GM23338 (cell line): ENCODE data around the gene TSC2. TPM values are rescaled to one million over a fixed set of nuclear protein-coding genes. Genes with fewer than 3 reads are reported as not detected.

Source experiments
- ATAC-seq: fragments of 200-7000 bp; cut with Tn5 transposase; 3 replicates; pipeline ENCODE4 v1.9.1; 2020
- DNase-seq: peaks from one replicate; pipeline ENCODE4 v3.0.0-alpha.2; 2015; ENCODE audit warnings: low spot score
- H2AFZ ChIP-seq: fragments of 200-600 bp; sonication (generic); 2 replicates; pipeline ENCODE4 v1.8.0; 2016; ENCODE audit warnings: antibody characterized with exemption, mild to moderate bottlenecking, moderate library complexity
- H3F3A ChIP-seq: fragments of 200-600 bp; sonication (generic); replicated peaks from 2 replicates; pipeline ENCODE4 v1.8.0; 2017; ENCODE audit warnings: antibody characterized with exemption, mixed run types, low read depth
- H3K27ac ChIP-seq: fragments of 200-600 bp; sonication (generic); 2 replicates; pipeline ENCODE4 v1.6.1; 2016; ENCODE audit warnings: low read depth
- H3K27me3 ChIP-seq: fragments of 200-600 bp; sonication (generic); 2 replicates; pipeline ENCODE4 v1.8.0; 2016; ENCODE audit warnings: mild to moderate bottlenecking, mixed run types, moderate library complexity; ENCODE audit not compliant: insufficient read depth
- H3K36me3 ChIP-seq: fragments of 200-600 bp; sonication (generic); 2 replicates; pipeline ENCODE4 v1.8.0; 2016; ENCODE audit warnings: mild to moderate bottlenecking; ENCODE audit not compliant: insufficient read depth
- H3K4me1 ChIP-seq: fragments of 200-600 bp; sonication (generic); 2 replicates; pipeline ENCODE4 v1.8.0; 2016; ENCODE audit warnings: mild to moderate bottlenecking, moderate library complexity; ENCODE audit not compliant: insufficient read depth
- H3K4me2 ChIP-seq: fragments of 200-600 bp; sonication (generic); 2 replicates; pipeline ENCODE4 v1.7.1; 2017; ENCODE audit warnings: mixed run types
- H3K4me3 ChIP-seq: fragments of 200-600 bp; sonication (generic); 2 replicates; pipeline ENCODE4 v1.6.1; 2016; ENCODE audit warnings: mixed run types
- H3K79me2 ChIP-seq: fragments of 200-600 bp; sonication (generic); replicated peaks from 2 replicates; pipeline ENCODE4 v1.8.0; 2017; ENCODE audit warnings: mild to moderate bottlenecking; ENCODE audit not compliant: insufficient read depth
- H3K9me2 ChIP-seq: fragments of 200-600 bp; sonication (generic); 2 replicates; pipeline ENCODE4 v1.8.0; 2017; ENCODE audit not compliant: insufficient read depth
- H4K20me1 ChIP-seq: fragments of 200-600 bp; sonication (generic); replicated peaks from 2 replicates; pipeline ENCODE4 v1.8.0; 2017; ENCODE audit warnings: mild to moderate bottlenecking; ENCODE audit not compliant: insufficient read depth
- H3K27ac Mint-ChIP-seq: 2 replicates; pipeline ENCODE4 v1.8.0; 2020; ENCODE audit warnings: inconsistent platforms, mild to moderate bottlenecking, moderate library complexity, mixed read lengths
- H3K27me3 Mint-ChIP-seq: 3 replicates; pipeline ENCODE4 v1.8.0; 2022; ENCODE audit warnings: low read depth, mild to moderate bottlenecking, moderate library complexity, mixed read lengths, inconsistent platforms; ENCODE audit not compliant: insufficient read depth, poor library complexity
- H3K36me3 Mint-ChIP-seq: 3 replicates; pipeline ENCODE4 v1.8.0; 2021; ENCODE audit warnings: low read depth, mild to moderate bottlenecking, inconsistent platforms, moderate library complexity, mixed read lengths
- H3K4me1 Mint-ChIP-seq: 3 replicates; pipeline ENCODE4 v1.8.0; 2020; ENCODE audit warnings: mild to moderate bottlenecking, inconsistent platforms, mixed read lengths
- H3K4me3 Mint-ChIP-seq: 3 replicates; pipeline ENCODE4 v1.8.0; 2021; ENCODE audit warnings: moderate library complexity, mild to moderate bottlenecking, inconsistent platforms, mixed read lengths
- H3K9me3 Mint-ChIP-seq: 3 replicates; pipeline ENCODE4 v1.8.0; 2020; ENCODE audit warnings: moderate library complexity, mild to moderate bottlenecking, inconsistent platforms, mixed read lengths
- CREB1 ChIP-seq: fragments of 250-450 bp; sonication (Bioruptor Pico); IDR thresholded peaks from 2 replicates; pipeline ENCODE4 v1.5.0; 2020; ENCODE audit warnings: low read depth, mild to moderate bottlenecking, moderate library complexity
- CTCF ChIP-seq, 2 experiments: fragments of 200-600 bp in 1 of 2; sonication (generic) in 1 of 2; conservative IDR thresholded peaks; 2 replicates each; pipeline versions ENCODE4 v1.5.1 to v1.6.1; 2016 to 2017; ENCODE audit warnings: antibody characterized with exemption in 2 of 2, low read depth in 2 of 2, mild to moderate bottlenecking in 2 of 2, moderate library complexity in 1 of 2
- EZH2 ChIP-seq: fragments of 200-600 bp; sonication (generic); IDR thresholded peaks from one replicate; pipeline ENCODE4 v1.8.0; 2017; ENCODE audit warnings: antibody characterized with exemption, mild to moderate bottlenecking, low read depth; ENCODE audit not compliant: unreplicated experiment
- EZH2phosphoT487 ChIP-seq: fragments of 200-600 bp; sonication (generic); IDR thresholded peaks from one replicate; pipeline ENCODE4 v1.8.1; 2018; ENCODE audit warnings: antibody characterized with exemption; ENCODE audit not compliant: unreplicated experiment
- JUNB ChIP-seq: IDR thresholded peaks from one replicate; pipeline ENCODE4 v1.6.1; 2016; ENCODE audit warnings: antibody characterized with exemption; ENCODE audit not compliant: unreplicated experiment
- NANOG ChIP-seq: IDR thresholded peaks from 2 replicates; pipeline ENCODE4 v1.6.1; 2016; ENCODE audit warnings: antibody characterized with exemption, borderline replicate concordance
- POLR2AphosphoS5 ChIP-seq: IDR thresholded peaks from 2 replicates; pipeline ENCODE4 v1.6.1; 2016; ENCODE audit warnings: antibody characterized with exemption, low read depth
- STAT1 ChIP-seq: IDR thresholded peaks from one replicate; pipeline ENCODE4 v1.6.1; 2016; ENCODE audit warnings: antibody characterized with exemption; ENCODE audit not compliant: unreplicated experiment
- ZNF114 ChIP-seq: fragments of 250-450 bp; sonication (Bioruptor Pico); IDR thresholded peaks from 2 replicates; pipeline ENCODE4 v1.5.0; 2020; ENCODE audit warnings: mild to moderate bottlenecking, moderate library complexity
- ZNF331 ChIP-seq: fragments of 250-450 bp; sonication (Bioruptor Pico); IDR thresholded peaks from 2 replicates; pipeline ENCODE4 v1.5.0; 2020; ENCODE audit warnings: low read depth, mild to moderate bottlenecking, moderate library complexity
- ZNF462 ChIP-seq: fragments of 250-450 bp; sonication (Bioruptor Pico); IDR thresholded peaks from 2 replicates; pipeline ENCODE4 v1.5.0; 2020; ENCODE audit warnings: mild to moderate bottlenecking, moderate library complexity
- polyA plus RNA-seq: library from polyadenylated mRNA; unstranded; fragments of >200 nt; fragmentation: Nextera tagmentation; extraction: Ambion mirVana; gene quantifications from 2 replicates; pipeline ENCODE4 v1.2.1, GENCODE V29; 2016
- total RNA-seq: library from RNA; depleted of rRNA; stranded (reverse); fragments of >200 nt; shearing (Covaris generic); gene quantifications from 2 replicates; pipeline ENCODE4 v1.2.3, GENCODE V29; 2014
- TF ChIP-seq, protein P1 (sequence below): IDR thresholded peaks from one replicate; pipeline ENCODE4 v1.6.1; 2018; ENCODE audit warnings: antibody characterized with exemption; ENCODE audit not compliant: unreplicated experiment
- TF ChIP-seq, protein P2 (sequence below): IDR thresholded peaks from 2 replicates; pipeline ENCODE4 v1.6.1; 2016; ENCODE audit warnings: antibody characterized with exemption

TSC2 gene
- total and polyA plus RNA-seq, 2 experiments from 2014 or later = 40.5 to 93.0 TPM

DNA sequence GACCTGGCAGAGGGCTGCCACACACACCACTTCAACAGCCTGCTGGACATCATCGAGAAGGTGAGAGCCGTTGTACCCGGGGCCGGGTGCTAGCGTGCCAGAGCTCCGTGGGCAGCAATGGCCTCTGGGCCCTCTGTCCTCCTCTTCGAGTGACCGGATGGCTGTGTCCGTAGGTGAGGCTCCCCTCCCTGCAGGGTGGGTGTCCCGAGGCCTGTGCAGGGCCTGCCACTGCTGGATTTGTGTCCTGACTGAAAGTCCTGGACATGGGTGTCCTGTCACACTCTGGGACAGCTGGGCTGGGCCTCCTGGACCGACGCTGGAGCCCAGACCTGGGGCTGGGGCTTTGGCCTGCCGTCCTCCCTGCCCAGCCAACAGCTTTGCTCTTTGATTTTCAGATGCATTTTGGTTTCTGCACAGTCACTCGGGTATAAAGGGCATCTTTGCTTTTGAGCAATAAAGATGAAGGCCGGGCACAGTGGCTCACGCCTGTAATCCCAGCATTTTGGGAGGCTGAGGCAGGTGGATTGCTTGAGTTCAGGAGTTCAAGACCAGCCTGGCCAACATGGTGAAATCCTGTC, 16.7 kb downstream of the TSC2 start:
- Histone ChIP-seq H3K4me3 (no peak overlapping the region), H3K36me3 (0 out of 2 replicates have a peak, but pooled peaks cover 8% of the 10 kb centered on the region), H3K4me2 (no peak overlapping the region), H3K4me1 (no peaks in the 10 kb centered on the region), H3K79me2 (no peaks in the 10 kb centered on the region), H3F3A (no peaks in the 10 kb centered on the region), H4K20me1 (no peaks in the 10 kb centered on the region; the same call in 1 of the 2 replicates), H3K27ac (no peak overlapping the region), H2AFZ (no peak overlapping the region), H3K27me3 (no peaks in the 10 kb centered on the region), H3K9me2 (no peaks in the 10 kb centered on the region)
- no peaks in the 10 kb centered on the region for H3K4me1 Mint-ChIP-seq
- H3K27me3 Mint-ChIP-seq = peaks cover 7% of the 10 kb centered on the region
- TF ChIP-seq, protein P1, sequence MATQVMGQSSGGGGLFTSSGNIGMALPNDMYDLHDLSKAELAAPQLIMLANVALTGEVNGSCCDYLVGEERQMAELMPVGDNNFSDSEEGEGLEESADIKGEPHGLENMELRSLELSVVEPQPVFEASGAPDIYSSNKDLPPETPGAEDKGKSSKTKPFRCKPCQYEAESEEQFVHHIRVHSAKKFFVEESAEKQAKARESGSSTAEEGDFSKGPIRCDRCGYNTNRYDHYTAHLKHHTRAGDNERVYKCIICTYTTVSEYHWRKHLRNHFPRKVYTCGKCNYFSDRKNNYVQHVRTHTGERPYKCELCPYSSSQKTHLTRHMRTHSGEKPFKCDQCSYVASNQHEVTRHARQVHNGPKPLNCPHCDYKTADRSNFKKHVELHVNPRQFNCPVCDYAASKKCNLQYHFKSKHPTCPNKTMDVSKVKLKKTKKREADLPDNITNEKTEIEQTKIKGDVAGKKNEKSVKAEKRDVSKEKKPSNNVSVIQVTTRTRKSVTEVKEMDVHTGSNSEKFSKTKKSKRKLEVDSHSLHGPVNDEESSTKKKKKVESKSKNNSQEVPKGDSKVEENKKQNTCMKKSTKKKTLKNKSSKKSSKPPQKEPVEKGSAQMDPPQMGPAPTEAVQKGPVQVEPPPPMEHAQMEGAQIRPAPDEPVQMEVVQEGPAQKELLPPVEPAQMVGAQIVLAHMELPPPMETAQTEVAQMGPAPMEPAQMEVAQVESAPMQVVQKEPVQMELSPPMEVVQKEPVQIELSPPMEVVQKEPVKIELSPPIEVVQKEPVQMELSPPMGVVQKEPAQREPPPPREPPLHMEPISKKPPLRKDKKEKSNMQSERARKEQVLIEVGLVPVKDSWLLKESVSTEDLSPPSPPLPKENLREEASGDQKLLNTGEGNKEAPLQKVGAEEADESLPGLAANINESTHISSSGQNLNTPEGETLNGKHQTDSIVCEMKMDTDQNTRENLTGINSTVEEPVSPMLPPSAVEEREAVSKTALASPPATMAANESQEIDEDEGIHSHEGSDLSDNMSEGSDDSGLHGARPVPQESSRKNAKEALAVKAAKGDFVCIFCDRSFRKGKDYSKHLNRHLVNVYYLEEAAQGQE = no peak
- no peak for TF ChIP-seq NANOG
- TF ChIP-seq EZH2phosphoT487 = no peak
- TF ChIP-seq, protein P2, sequence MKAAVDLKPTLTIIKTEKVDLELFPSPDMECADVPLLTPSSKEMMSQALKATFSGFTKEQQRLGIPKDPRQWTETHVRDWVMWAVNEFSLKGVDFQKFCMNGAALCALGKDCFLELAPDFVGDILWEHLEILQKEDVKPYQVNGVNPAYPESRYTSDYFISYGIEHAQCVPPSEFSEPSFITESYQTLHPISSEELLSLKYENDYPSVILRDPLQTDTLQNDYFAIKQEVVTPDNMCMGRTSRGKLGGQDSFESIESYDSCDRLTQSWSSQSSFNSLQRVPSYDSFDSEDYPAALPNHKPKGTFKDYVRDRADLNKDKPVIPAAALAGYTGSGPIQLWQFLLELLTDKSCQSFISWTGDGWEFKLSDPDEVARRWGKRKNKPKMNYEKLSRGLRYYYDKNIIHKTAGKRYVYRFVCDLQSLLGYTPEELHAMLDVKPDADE = no peak
- TF ChIP-seq ZNF331 = no peak
- no peak for TF ChIP-seq STAT1
- no peak for TF ChIP-seq ZNF114
- TF ChIP-seq POLR2AphosphoS5 = no peak
- no peak for TF ChIP-seq CTCF (conservative IDR thresholded peaks at IDR 0.05; ENCODE audit: low read depth in 2 of 2)
- TF ChIP-seq EZH2 = no peak
- no peak for TF ChIP-seq ZNF462 (CRISPR knock-in tag)
- no peak for TF ChIP-seq CREB1 (CRISPR knock-in tag)
- no peak for TF ChIP-seq JUNB
- peaks cover 15% of the 10 kb centered on the region for H3K36me3 Mint-ChIP-seq
- H3K4me3 Mint-ChIP-seq = no peak overlapping the region
- no peaks in the 10 kb centered on the region for H3K9me3 Mint-ChIP-seq
- H3K27ac Mint-ChIP-seq = no peak overlapping the region
- DNase-seq = no peak
- ATAC-seq = no peak
